ENCODE results near the gene NOS1AP.

DNA sequence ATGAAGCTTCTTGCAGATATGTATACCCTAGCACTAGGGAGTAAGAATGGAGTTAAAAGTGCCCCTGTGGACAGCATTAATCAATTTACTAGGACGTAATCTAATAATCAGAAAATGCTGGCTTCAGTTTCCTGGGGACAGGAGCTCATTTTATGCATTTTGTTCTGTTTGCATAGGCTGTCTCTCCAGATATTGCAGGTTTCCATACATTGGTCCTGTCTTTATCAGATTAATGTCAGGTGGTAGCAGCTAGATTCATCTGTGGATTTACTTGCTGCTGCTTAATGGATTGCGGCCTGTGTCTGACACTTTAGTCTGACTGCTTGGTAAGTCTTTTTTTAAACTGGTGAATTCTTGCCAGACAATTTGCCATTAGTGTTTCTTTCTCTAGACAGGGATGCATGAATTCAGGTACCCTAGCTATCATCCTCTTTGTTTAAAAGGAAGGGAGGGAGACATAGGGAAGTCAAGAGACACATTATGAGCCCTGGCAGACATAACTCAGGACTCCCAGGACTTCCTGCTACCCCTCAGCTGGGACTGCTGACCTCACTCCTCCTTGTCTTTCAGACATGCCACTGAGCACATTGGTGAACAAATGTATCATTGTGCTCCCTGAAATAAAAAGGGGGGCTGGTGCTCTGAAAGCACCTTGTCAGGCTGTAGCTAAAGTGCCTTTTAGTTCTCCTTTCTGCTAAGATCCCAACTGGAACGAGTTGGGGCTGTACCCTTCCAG is 47.7 kb downstream of the NOS1AP start:
- no peak for TF ChIP-seq CTCF (IDR thresholded peaks at IDR 0.05)
- TF ChIP-seq POLR2A (IDR thresholded peaks at IDR 0.05), result no peak
